Stimulated activated CD8-positive, alpha-beta memory T cell treated with anti-CD3 and anti-CD28 coated beads, Interleukin-4, amount 100 ng/mL, for 48 hours (primary cell): ENCODE results near the gene MARK4.
"Not testable (repeated sequence)": the region's sequence is repeated elsewhere in the genome, so short reads cannot be mapped to it uniquely, and the experiment has no call there.

Experiments used
- DNase-seq: peaks from one replicate; pipeline ENCODE4 v3.0.0-alpha.2; 2020

The MARK4 gene

GRCh38 chr19:45307361-45307760, 56.3 kb downstream of the MARK4 start:
- DNase-seq, result no peak

- not testable (repeated sequence) for DNase-seq
Measured at GRCh38 chr19:45309322-45309721, 58.3 kb downstream of the MARK4 start.

GRCh38 chr19:45311621-45312020, 60.5 kb downstream of the MARK4 start:
- no peak for DNase-seq

GRCh38 chr19:45312285-45312684, 61.2 kb downstream of the MARK4 start:
- not testable (repeated sequence) for DNase-seq

- DNase-seq, result no peak
Measured at GRCh38 chr19:45314708-45315245, 63.7 kb downstream of the MARK4 start.

- no peak for DNase-seq
Measured at GRCh38 chr19:45315304-45315703, 64.2 kb downstream of the MARK4 start.

- DNase-seq, result no peak
Measured at GRCh38 chr19:45320997-45321775, 70.1 kb downstream of the MARK4 start.

GRCh38 chr19:45321848-45322247, 70.8 kb downstream of the MARK4 start:
- no peak for DNase-seq

GRCh38 chr19:45322311-45322710, 71.2 kb downstream of the MARK4 start:
- DNase-seq, result no peak

GRCh38 chr19:45322744-45323281, 71.7 kb downstream of the MARK4 start, which contains the start of gene CKM:
CKM (minus strand) TSS chr19:45322875; CDS start chr19:45319713, 3,162 bp downstream.
- no peak for DNase-seq

GRCh38 chr19:45323671-45324081, 72.6 kb downstream of the MARK4 start:
- DNase-seq, result no peak

GRCh38 chr19:45324349-45324907, 73.4 kb downstream of the MARK4 start:
- no peak for DNase-seq

GRCh38 chr19:45327404-45328143, 76.5 kb downstream of the MARK4 start:
- no peak for DNase-seq

GRCh38 chr19:45331411-45331810, 80.3 kb downstream of the MARK4 start:
- no peak for DNase-seq

- DNase-seq, result no peak
Measured at GRCh38 chr19:45333609-45334303, 82.7 kb downstream of the MARK4 start.

- DNase-seq, result not testable (repeated sequence)
Measured at GRCh38 chr19:45334881-45335280, 83.8 kb downstream of the MARK4 start.

GRCh38 chr19:45336696-45337251, 85.7 kb downstream of the MARK4 start:
- DNase-seq, result no peak

GRCh38 chr19:45339629-45340028, 88.6 kb downstream of the MARK4 start:
- DNase-seq, result no peak

GRCh38 chr19:45340232-45340898, 89.3 kb downstream of the MARK4 start, which contains the start of gene KLC3:
KLC3 (plus strand) TSS chr19:45340750; CDS start chr19:45345542, 4,792 bp downstream.
- DNase-seq, result peak; percentile 64

GRCh38 chr19:45340899-45341453, 89.9 kb downstream of the MARK4 start:
- DNase-seq, result no peak

- DNase-seq, result no peak
Measured at GRCh38 chr19:45342911-45343310, 91.8 kb downstream of the MARK4 start.
